NOMO-1 treated with dmso at 0.1 percent for 144 hours (cell line): Measurements from ENCODE around the gene PREP.
"Not testable (repeated sequence)": the region's sequence is repeated elsewhere in the genome, so short reads cannot be mapped to it uniquely, and the experiment has no call there.

ENCODE experiments used
- DNase-seq: peaks from one replicate; lab custom pipeline; 2025; ENCODE audit not compliant: unreplicated experiment; lab: John Stamatoyannopoulos, UW

PREP gene

DNA sequence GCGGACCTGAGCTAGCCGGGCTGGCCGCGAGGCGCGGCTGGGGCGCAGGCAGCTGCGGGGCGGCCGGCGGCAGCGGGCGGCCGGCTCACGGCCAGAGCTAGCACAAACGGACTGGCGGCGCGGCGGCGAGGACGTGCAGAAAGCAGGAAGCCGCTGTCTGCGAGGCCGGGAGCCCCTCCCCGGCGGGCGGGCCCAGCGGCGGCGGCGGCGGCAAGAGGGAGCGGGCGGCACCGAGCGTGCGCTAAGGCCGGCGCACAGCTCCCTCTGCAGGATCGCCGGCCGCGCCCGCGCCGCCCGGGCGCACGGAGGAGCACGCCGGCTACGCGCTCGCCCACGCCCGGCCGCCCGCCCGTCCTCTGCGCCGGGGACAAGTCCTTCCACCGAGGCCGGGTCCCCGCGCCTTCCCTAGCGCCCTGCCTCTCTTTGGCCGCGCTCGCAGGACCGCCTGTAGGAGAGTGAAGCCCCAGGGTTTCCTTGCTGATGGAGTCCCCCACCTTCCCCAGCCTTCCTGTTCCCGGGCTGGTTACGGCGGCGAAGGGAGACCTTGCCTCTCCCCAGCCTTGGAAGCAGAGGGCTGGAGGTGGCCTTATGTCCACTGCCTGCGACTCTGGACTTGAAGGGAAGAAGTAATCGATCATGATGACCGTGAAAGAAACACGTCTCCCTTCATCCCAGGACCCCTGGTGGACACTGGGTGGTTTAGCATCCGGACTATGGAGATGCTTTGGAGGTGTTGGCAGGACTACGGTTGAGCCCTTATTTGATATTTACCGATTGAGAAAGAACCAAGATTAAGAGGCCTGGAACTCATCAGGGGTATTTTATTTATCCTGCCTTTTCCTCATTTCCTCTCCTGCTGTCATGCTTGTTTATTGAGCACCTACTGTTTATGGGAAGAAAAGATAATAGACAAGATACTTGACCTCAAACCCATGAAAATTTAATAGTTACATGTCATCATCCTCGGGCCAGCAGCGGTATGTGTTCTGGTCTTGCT, at the start of gene PREP:
Gene PREP (minus strand): TSS at position 144 of the 997 bp plus-strand sequence. CDS start 191 bp downstream, outside the sequence.
- DNase-seq = peak; percentile 87

DNA sequence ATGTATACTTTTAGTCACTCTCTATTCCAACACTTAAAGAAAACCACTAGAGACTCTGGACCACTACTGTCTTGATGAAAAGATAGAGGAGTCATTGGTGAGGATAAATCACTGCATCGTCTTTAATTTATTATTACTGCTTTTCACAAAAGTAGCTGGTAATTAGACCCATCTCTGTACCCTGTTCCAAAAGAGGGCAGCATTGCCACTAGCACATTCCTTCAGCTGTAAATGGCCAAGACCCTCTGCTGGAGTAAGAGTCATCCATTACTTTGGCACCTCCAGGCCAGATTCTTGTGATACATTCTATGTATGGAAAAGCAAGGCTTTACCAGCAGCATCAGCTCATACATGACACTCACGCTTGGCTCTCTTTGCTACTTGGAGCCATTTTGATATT, 49.5 kb upstream of the PREP start:
- no peak for DNase-seq

DNA sequence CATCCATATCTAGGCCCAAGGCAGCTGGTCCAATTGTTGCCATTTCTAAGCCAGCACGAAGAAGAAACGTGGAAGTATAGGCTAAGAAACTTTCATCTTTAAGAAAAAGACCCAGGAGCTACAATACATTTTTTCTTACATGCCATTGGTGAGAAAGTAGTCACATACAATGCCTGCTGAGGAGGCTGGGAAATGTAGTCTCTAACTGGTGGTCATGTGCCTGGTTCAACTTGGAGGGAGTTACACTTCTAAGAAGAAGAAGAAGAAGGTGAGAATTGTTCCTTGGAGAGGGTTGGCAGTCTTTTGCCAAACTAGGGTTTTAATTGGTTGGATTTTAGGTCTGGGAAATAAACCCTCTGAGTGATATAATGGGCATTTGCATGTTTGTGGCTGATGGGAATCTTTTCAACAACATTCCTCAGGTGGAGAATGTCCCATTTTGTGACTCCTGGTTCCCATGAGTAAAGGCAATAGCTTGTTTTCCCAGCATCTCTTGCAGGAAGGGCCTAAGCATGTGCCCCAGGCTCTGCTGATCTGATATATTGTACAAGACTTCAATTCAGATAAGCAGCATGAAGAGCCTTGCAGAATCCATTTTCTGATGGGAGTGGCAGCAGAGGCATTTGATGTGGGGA, 47.0 kb upstream of the PREP start:
- no peak for DNase-seq

DNA sequence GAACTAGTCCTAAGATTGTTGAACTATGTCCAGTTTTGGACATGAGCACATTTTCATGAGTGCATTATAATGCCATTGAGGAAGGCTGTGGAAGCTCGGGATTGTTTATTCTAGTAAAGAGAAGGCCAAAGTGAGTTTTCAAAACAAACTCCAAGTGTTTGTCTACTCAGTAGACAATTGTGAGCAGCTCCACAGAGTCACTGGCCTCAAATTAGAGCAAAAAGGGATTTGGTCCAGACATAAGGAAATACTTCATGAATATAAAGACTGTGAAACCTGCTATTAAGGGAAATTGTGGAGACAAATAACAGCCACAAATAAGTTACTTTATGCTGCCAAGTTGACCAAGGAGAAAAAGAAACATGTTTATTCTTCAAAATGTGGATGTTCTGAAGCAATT, 42.6 kb upstream of the PREP start:
- no peak for DNase-seq

DNA sequence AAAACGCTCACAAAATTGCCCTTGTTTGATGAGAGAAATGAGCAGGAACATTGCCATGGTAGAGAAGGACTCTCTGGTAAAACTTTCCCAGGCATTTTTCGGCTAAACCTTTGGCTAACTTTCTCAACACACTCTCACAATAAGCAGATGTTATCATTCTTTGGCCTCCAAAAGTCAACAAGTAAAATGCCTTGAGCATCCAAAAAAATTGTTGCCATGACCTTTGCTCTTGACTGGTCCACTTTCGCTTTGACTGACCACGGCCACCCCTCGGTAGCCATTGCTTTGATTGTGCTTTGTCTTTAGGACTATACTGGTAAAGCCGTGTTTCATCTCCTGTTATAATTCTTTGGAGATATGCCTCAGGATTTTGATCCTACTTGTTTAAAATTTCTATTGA, 41.1 kb upstream of the PREP start:
- no peak for DNase-seq

DNA sequence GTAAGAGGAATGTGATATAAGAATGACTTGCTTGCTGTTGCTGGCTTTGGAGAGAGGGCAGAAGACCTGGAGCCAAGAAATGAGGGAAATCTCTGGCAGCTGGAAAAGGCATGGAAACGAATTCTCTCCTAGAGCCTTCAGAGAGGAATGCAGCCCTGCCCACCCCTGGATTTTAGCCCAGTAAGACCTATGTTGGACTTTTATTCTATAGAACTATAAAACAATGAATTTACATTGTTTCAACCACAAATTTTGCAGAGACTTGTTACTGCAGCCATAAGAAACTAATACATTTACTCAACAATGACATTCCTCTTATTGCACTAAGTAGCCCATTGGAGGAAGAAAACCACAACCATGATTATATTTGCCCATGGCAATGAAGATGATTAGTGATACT, 39.5 kb upstream of the PREP start:
- DNase-seq = no peak

DNA sequence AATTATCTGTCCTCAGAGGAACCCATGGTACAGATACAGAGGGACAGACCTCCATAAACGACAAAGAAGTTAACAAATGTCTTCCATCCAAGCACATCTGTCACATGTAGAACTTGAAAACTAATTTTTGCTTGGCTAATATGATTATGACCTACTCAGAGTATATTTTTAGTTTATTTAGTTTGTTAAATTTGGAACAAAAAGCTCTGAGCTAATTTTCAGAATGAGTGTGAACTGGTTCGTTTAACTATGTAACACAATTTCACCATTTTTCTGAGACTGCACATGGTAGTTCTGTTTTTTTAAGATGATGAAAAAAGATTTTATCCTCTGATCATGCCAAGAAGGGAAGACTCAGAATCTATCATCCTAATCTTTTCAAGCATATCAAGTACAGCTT, 34.4 kb upstream of the PREP start:
- no peak for DNase-seq

DNA sequence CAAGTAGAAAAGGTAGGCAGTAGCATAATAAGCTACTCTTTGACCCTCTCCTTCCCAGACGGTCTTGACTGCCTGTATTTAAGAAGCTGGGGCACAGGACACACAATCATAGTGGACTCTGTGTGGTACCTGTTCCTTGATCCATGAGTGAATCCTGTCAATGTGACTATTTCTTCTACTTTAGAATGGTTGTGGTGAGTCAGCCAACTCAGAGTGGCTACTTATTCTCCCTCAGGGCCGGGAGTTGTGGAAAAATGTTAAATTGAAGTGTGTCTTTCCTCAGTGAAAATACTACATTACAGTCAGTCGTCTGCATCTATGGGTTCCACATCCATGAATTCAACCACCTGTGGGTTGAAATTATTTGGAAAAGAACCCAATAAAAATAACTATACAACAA, 30.8 kb upstream of the PREP start:
- no peak for DNase-seq

DNA sequence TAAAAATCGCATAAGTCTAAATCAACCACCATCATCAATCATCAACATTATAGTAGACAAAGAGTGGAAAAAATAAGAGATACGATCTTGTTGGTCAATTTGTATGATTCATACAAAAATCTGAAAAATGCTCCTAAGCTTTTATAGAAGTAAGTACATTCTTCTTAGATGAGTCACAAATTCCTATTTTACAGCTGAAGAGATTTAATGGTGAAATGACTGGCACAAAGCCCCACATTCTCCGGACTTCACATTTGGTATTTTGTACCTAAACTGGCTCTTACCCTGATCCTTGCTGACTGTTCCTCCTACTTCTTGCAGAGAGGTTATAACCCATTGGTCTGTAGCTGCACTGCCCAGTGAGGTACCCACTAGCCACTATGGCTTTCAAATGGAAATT, 29.9 kb upstream of the PREP start:
- DNase-seq = no peak

DNA sequence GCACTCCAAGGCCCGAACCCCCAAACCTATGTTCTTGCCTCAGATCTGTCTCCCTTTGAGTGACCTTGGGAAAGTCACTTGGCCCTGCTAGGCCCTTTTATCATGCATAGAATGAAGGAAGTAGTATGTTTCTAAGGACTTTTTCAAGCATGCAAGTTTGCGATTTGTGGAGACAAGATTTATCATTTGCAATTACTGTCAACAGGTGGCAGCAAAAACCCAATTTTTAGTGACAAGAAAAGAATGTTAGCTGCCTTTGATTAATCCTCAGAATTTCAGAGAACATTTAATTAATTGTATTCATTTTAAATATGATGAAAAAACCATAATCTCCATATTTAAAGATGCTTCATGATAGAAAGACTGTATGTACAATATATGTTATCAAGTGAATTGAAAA, 28.3 kb upstream of the PREP start:
- peak; percentile 6 for DNase-seq

DNA sequence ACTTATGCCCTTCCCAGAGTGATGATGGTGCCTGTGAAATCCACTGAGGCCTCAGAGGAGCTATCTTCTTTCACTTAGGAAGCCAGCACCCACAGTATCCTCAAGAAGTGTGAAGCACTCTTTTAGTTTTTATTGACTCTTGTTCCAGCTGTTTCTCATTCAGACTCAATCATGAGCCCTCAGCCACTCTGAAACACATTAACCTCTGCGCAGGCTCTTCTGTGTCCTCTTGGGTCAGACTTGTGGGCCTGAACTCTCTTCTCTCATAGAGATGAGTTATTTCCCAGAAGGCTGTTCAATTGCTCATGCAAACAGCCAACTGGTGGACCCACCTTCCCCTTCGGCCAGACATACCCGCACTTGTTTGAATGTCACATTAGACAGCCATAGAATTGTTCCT, 27.8 kb upstream of the PREP start:
- DNase-seq = no peak

DNA sequence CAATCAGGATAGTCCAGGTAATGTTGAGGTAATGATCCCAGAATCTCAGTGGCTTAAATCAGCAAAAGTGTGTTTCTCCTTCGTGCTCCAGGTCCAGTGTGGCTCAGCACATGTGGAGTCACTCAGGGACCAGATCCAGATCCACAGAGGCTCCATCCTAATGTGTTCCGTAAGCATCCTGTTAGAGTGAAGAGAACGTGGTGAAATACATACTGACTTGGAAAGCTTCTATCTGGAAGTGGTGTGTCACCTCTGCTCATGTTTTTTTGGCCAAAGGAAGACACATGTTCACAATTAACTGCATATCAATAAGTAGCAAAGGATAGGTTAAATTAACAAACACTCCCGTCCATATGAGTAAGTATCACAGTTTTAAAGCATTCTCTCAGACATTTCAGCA, 26.8 kb upstream of the PREP start:
- DNase-seq = no peak

DNA sequence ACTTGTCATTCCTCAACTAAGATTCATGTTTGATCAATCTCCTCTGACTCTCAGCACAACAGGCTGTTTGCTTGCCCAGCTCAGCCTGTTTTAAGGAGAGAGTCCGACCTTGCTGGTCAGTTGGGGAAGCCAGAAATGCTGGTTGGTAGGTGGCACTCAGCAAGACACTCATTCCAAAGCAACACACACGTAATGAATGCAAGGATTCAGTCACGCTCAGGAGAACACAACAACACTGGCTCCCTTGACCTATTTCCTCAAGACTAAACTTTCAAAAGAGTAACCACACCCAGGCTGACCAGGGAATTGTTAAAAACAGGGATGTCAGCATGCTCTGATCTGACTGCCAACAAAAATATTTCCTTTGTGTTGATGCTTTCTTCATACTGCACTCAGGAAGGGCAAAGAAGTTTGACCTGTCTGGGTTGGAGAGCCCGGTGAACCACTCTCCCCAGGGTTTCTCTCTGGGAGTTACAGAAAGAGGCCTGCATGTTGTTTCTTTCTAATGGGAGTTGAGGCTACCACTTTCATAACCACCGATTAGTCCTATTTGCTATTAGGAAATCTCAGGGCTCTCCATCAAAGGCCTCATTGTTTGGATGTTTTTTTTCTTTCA, 25.6 kb upstream of the PREP start:
- DNase-seq = no peak

DNA sequence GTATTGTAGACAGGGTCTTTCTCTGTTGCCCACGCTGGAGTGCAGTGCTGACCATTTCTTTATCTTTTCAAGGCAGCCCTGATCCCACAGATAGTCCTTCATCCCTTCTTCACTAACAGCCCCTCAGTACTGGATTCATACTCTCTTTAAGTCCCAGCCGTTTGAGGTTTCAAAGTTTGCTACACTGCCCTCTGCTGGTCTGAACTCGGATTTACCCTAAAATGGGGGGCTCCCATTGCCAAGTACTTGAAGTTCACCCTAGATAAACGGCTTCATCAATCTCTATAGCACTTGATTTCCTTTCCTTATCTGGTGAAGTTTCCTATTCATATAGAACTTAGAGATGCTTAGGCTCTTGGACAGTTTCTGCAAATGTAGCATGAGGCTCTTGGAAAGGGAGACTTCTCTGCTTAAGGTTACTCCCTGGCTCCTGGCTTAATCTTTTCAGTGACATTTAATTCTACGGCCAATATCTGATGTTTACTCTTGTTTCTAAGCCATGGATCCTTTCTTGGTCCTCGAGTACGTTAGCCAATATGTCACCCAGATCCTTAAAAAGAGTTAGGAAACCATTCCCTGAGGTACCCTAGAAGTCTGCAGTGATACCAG, 21.4 kb upstream of the PREP start:
- peak; percentile 32 for DNase-seq

DNA sequence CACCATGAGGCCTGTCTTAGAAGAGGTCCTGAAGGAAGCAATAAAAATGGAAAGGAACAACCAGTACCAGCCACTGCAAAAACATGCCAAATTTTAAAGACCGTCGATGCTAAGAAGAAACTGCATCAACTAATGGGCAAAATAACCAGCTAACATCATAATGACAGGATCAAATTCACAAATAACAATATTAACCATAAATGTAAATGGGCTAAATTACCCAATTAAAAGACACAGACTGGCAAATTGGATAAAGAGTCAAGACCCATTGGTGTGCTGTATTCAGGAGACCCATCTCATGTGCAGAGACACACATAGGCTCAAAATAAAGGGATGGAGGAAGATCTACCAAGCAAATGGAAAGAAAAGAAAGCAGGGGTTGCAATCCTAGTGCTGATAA, 14.1 kb upstream of the PREP start:
- not testable (repeated sequence) for DNase-seq

DNA sequence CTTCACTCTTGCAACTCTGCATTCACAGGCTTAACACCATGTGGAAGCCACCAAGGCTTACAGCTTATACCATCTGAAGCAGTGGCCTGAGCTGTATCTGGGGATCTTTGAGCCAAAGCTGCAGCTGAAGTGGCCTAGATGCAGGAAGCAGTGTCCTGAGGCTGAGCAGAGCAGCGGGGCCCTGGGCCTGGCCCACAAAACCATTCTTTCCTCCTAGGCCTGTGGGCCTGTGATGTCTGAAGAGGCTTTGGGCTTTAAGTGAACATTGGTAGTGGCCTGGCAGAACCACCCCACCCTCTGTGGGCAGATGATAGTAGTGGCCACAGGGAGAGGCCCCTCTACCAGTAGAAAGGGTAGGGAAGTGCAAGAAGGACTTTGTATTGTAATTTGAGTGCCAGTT, 6.9 kb upstream of the PREP start:
- no peak for DNase-seq

DNA sequence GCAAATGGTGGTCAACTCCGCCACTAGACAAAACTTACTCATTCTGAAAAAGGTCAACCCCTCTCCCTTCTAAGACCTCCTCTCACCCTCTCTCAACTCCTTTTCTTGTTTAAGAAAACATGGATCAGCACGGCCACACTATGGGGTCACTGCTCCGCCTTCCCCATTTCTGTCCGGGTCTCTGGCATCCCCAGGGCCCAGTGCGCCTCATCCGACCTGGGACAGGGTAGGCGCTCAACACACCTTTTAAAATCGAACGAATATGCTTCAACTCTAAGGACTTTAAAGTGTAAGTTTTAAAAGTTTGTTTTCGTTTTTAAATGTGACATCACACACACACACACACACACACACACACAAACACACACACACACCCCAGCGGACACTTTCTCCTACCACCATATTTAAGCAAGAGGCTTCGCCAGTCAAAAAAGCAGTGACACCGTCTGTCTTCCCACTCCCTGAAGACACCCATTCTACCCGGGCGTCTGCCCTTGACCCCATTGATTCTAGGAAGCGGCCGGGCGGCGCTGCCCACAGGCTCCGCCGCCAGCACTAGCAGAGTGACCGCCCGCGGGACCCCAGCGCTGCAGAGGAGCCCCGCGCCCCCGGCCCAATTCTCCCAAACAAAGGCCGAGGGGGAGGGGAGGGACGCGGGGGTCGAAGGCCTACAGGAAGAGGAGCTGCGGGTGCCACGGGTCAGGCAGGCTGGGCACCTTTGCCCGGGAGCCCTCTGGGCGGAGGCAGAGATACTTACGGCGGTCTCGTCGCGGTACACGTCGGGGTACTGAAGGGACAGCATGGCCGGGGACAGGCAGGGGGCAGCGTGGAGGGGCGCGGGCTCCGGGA, 568 bp downstream of the PREP start:
- DNase-seq = peak; percentile 30

DNA sequence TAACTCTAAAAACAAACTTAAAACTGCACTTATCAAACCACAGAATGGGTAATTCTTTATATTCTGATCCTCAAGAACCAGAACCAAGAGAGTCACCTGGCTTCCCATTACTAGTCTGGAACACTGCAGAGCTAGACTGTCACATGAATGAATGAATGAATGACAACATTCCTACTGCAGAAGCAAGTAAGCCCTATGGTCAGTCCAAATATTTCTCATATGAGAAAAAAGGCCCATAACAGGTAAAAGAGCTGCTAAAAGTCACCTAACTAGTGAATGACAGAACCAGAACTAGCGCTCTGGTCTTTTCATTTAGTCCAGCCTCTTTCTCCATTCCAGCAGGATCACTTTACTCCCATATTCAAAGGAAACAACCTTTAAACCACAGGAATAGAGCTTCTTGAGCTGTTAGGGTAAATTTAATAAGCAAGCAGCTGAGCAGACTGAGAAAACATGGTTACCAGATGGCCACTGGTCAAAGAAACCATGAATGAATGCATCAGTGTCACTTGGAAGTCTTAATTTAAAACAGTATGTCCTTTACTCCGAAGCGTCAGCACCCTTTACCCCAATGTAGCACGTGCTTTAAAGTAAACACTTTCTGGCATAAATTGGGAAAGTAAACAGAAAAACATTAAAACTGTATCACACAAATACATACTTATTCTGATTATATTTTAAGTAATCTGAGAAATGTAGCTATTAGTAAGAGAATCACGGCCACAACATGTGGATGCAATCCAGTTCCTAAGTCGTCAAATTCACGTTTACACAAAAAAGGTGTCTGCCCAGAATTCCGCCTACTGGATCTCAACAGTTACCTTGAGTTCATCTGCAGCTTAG, 1.4 kb downstream of the PREP start:
- DNase-seq = no peak

DNA sequence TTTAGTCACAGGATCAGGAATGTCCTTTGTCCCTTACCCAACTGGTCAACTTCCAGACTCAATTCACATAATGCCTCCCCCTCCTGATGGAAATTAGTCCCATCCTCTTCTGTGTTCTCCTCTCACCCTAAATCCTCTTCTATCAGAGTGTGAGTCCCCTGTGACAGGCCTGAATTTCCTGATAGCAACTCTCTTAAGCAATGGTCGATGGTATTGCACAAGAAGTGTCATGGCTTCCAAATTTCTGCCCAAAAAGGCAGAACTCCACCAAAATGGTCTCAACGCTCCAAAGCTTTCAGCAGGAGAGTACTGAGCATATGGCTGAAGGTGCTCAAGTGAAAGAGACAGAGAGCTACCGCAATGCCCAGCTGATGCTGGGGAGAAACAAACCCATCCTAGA, 2.4 kb downstream of the PREP start:
- peak; percentile 21 for DNase-seq

DNA sequence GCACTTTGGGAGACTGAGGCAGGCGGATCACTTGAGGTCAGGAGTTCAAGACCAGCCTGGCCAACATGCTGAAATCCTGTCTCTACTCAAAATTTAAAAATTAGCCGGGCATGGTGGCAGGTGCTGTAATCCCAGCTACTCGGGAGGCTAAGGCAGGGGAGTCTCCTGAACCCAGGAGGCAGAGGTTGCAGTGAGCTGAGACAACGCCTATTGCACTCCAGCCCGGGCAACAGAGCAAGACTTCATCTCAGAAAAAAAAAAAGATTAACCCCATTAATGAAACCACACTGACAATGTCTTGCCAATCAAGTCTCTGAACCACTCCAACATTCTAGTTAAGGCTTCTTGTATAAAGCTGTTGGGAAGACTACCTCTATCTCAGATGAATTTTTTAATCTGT, 4.0 kb downstream of the PREP start:
- no peak for DNase-seq
